H9 (cell line): ENCODE results near the gene GRIP2. TPM values are rescaled to one million over a fixed set of nuclear protein-coding genes. Genes with fewer than 3 reads are reported as not detected.

Source experiments
- DNase-seq: peaks from one replicate; pipeline ENCODE4 v3.0.0-alpha.2; 2017
- H2AFZ ChIP-seq: one replicate; pipeline ENCODE4 v1.6.1; 2013; ENCODE audit warnings: mild to moderate bottlenecking, low read length, control low read depth, moderate library complexity
- H2AK5ac ChIP-seq: 2 replicates; pipeline ENCODE4 v1.6.1; 2013; ENCODE audit warnings: low read length, control low read depth, mixed read lengths; ENCODE audit not compliant: insufficient read length
- H2BK120ac ChIP-seq: one replicate; pipeline ENCODE4 v1.6.1; 2013; ENCODE audit warnings: low read depth, mild to moderate bottlenecking, low read length, control low read depth, inconsistent platforms; ENCODE audit not compliant: poor library complexity, severe bottlenecking
- H2BK12ac ChIP-seq: 2 replicates; pipeline ENCODE4 v1.6.1; 2013; ENCODE audit warnings: low read length, control low read depth, mixed read lengths, low read depth; ENCODE audit not compliant: insufficient read length
- H2BK15ac ChIP-seq: 2 replicates; pipeline ENCODE4 v1.6.1; 2013; ENCODE audit warnings: low read depth, low read length, control low read depth
- H2BK20ac ChIP-seq: one replicate; pipeline ENCODE4 v1.6.1; 2013; ENCODE audit warnings: low read depth, mild to moderate bottlenecking, low read length, control low read depth, inconsistent platforms; ENCODE audit not compliant: poor library complexity, severe bottlenecking
- H2BK5ac ChIP-seq: 2 replicates; pipeline ENCODE4 v1.6.1; 2013; ENCODE audit warnings: low read length, control low read depth, mixed read lengths; ENCODE audit not compliant: insufficient read length
- H3K14ac ChIP-seq: 2 replicates; pipeline ENCODE4 v1.6.1; 2013; ENCODE audit warnings: low read length, control low read depth; ENCODE audit not compliant: insufficient read depth
- H3K18ac ChIP-seq: 2 replicates; pipeline ENCODE4 v1.6.1; 2013; ENCODE audit warnings: low read depth, mild to moderate bottlenecking, mixed read lengths, low read length, control low read depth; ENCODE audit not compliant: insufficient read length
- H3K23ac ChIP-seq: 2 replicates; pipeline ENCODE4 v1.6.1; 2013; ENCODE audit warnings: low read length, control low read depth, mixed read lengths, low read depth; ENCODE audit not compliant: insufficient read length
- H3K23me2 ChIP-seq: 2 replicates; pipeline ENCODE4 v1.6.1; 2013; ENCODE audit warnings: low read depth, mild to moderate bottlenecking, mixed read lengths, low read length, control low read depth; ENCODE audit not compliant: insufficient read length, poor library complexity, severe bottlenecking
- H3K27ac ChIP-seq: 2 replicates; pipeline ENCODE4 v1.5.1; 2013; ENCODE audit warnings: low read length, control low read depth, mixed read lengths, low read depth; ENCODE audit not compliant: insufficient read length
- H3K27me3 ChIP-seq: 2 replicates; pipeline ENCODE4 v1.6.1; 2013; ENCODE audit warnings: low read length, control low read depth, inconsistent platforms; ENCODE audit not compliant: insufficient read depth
- H3K4ac ChIP-seq: 2 replicates; pipeline ENCODE4 v1.6.1; 2013; ENCODE audit warnings: low read depth, mild to moderate bottlenecking, control low read depth, inconsistent platforms, low read length, moderate library complexity
- H3K4me1 ChIP-seq: 2 replicates; pipeline ENCODE4 v1.6.1; 2013; ENCODE audit warnings: low read length, control low read depth, inconsistent platforms; ENCODE audit not compliant: insufficient read depth
- H3K4me2 ChIP-seq: 2 replicates; pipeline ENCODE4 v1.6.1; 2013; ENCODE audit warnings: low read length, control low read depth, mixed read lengths; ENCODE audit not compliant: insufficient read length, insufficient read depth
- H3K56ac ChIP-seq: 2 replicates; pipeline ENCODE4 v1.6.1; 2013; ENCODE audit warnings: low read depth, mild to moderate bottlenecking, mixed read lengths, low read length, control low read depth; ENCODE audit not compliant: insufficient read length
- H3K79me1 ChIP-seq: 2 replicates; pipeline ENCODE4 v1.6.1; 2013; ENCODE audit warnings: low read depth, mild to moderate bottlenecking, moderate library complexity, low read length, control low read depth, inconsistent platforms; ENCODE audit not compliant: insufficient read depth, poor library complexity, severe bottlenecking
- H3K79me2 ChIP-seq: 2 replicates; pipeline ENCODE4 v1.6.1; 2013; ENCODE audit warnings: low read length, control low read depth, inconsistent platforms; ENCODE audit not compliant: insufficient read depth
- H3K9ac ChIP-seq: 2 replicates; pipeline ENCODE4 v1.6.1; 2013; ENCODE audit warnings: low read length, control low read depth, mixed read lengths; ENCODE audit not compliant: insufficient read length; ENCODE audit errors: extremely low read depth
- H3K9me3 ChIP-seq: one replicate; pipeline ENCODE4 v1.6.1; 2013; ENCODE audit warnings: low read depth, low read length, inconsistent platforms; ENCODE audit not compliant: control insufficient read depth
- H3T11ph ChIP-seq: one replicate; pipeline ENCODE4 v1.6.1; 2013; ENCODE audit warnings: mild to moderate bottlenecking, low read length, control low read depth, inconsistent platforms
- H4K20me1 ChIP-seq: one replicate; pipeline ENCODE4 v1.6.1; 2013; ENCODE audit not compliant: control insufficient read depth, insufficient read length, insufficient read depth
- H4K5ac ChIP-seq: 2 replicates; pipeline ENCODE4 v1.6.1; 2013; ENCODE audit warnings: low read depth, mild to moderate bottlenecking, mixed read lengths, low read length, control low read depth; ENCODE audit not compliant: insufficient read length
- H4K8ac ChIP-seq: replicated peaks from 2 replicates; pipeline ENCODE4 v1.6.1; 2013; ENCODE audit warnings: low read length, control low read depth, mixed read lengths, low read depth; ENCODE audit not compliant: insufficient read length
- H4K91ac ChIP-seq: 2 replicates; pipeline ENCODE4 v1.6.1; 2013; ENCODE audit warnings: low read depth, mild to moderate bottlenecking, moderate library complexity, mixed read lengths, low read length, control low read depth; ENCODE audit not compliant: insufficient read length
- H3K27ac Mint-ChIP-seq, 3 experiments: 2 replicates in 2 of 3; 3 replicates in 1 of 3; pipeline ENCODE4 v1.8.0; 2020 to 2021; ENCODE audit warnings: mixed read lengths in 3 of 3, mild to moderate bottlenecking in 1 of 3, moderate library complexity in 1 of 3
- H3K27me3 Mint-ChIP-seq: 2 replicates; pipeline ENCODE4 v1.8.0; 2021; ENCODE audit warnings: low read depth, mild to moderate bottlenecking, moderate library complexity, mixed read lengths
- H3K36me3 Mint-ChIP-seq, 3 experiments: 2 replicates in 2 of 3; 3 replicates in 1 of 3; pipeline ENCODE4 v1.8.0; 2020 to 2021; ENCODE audit warnings: low read depth in 3 of 3, mixed read lengths in 3 of 3; ENCODE audit not compliant: insufficient read depth in 1 of 3
- H3K4me1 Mint-ChIP-seq, 2 experiments: 2 replicates each; pipeline ENCODE4 v1.8.0; 2020; ENCODE audit warnings: mixed read lengths in 2 of 2
- H3K4me3 Mint-ChIP-seq, 2 experiments: 2 replicates in 1 of 2; 3 replicates in 1 of 2; pipeline ENCODE4 v1.8.0; 2020 to 2021; ENCODE audit warnings: mild to moderate bottlenecking in 2 of 2, mixed read lengths in 2 of 2, moderate library complexity in 1 of 2
- H3K9me3 Mint-ChIP-seq, 2 experiments: 2 replicates in 1 of 2; 3 replicates in 1 of 2; pipeline ENCODE4 v1.8.0; 2020; ENCODE audit warnings: mild to moderate bottlenecking in 2 of 2, mixed read lengths in 2 of 2, moderate library complexity in 1 of 2
- CTCF ChIP-seq: fragments of 200-600 bp; sonication (generic); conservative IDR thresholded peaks from 3 replicates; pipeline ENCODE4 v1.8.0; 2021; ENCODE audit warnings: antibody characterized with exemption, mild to moderate bottlenecking
- WGBS: extraction: QIAGEN DNeasy Blood & Tissue Kit; methylation state at CpG from one replicate; pipeline ENCODE4 v1.1.7; 2013; ENCODE audit warnings: missing lambda C conversion rate, low lambda C conversion rate, mixed read lengths; ENCODE audit not compliant: insufficient read length; ENCODE audit errors: extremely low coverage; 5-methylcytosine and 5-hydroxymethylcytosine counted together
- total RNA-seq: library from RNA; stranded (reverse); gene quantifications from 2 replicates; pipeline ENCODE4 v1.2.1, GENCODE V29; 2021

GRIP2 gene
- total RNA-seq, 1 experiment from 2014 or later: 3.1 TPM

DNA sequence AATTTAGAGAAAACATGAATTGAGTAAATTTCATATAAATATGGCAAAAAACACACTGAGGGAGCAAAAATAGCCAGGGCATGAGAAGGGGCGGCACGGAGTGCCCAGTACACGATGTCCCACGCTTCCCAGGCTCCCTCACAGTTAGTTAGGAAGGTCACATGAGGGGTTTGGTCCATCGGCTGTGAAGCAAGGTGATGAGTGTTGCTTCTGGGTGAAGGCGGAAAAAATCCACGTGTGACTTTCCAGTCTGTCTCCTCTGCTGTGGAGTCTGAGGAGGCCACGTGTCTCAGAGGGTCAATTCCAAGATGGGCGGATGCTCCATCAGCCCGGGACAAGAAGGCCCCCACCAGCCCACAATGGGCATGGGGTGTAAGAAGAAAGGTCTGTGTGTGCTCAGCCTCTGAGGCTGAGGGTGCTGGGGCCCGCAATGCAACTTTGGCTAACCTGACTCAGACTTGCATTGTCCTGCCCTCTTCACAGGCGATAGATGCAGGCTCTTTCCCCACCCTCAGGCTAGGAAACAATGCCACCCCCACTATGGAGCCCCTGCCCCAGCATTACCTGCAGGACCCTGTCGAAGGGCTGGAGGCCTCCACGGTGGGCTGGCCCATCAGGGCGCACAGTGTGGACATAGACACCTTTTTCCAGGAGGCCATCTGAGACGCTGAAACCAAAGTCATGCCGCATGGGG is 45.7 kb downstream of the GRIP2 start:
- no peak overlapping the region; the same call in 1 of the 2 replicates for H3K14ac ChIP-seq
- peaks cover 6% of the 10 kb centered on the region in 2 experiments for H3K4me1 Mint-ChIP-seq
- H3K9ac ChIP-seq: no peak overlapping the region
- no peak overlapping the region for H2BK12ac ChIP-seq
- no peak overlapping the region for H2AFZ ChIP-seq
- H3K4me2 ChIP-seq: no peak overlapping the region
- H4K91ac ChIP-seq: no peak overlapping the region
- no peaks in the 10 kb centered on the region for H3K23me2 ChIP-seq
- peaks cover 18% of the 10 kb centered on the region for H3K27me3 Mint-ChIP-seq
- H4K8ac ChIP-seq: no peak overlapping the region
- H2BK120ac ChIP-seq: no peak overlapping the region
- H2BK5ac ChIP-seq: no peak overlapping the region
- H4K5ac ChIP-seq: no peak overlapping the region
- H2AK5ac ChIP-seq: no peak overlapping the region
- no peaks in the 10 kb centered on the region for H3K27me3 ChIP-seq
- no peak overlapping the region for H3K27ac Mint-ChIP-seq
- H3K9me3 ChIP-seq: no peaks in the 10 kb centered on the region
- DNase-seq: no peak
- no peaks in the 10 kb centered on the region for H3K79me2 ChIP-seq
- H2BK20ac ChIP-seq: no peak overlapping the region
- H3K23ac ChIP-seq: no peak overlapping the region
- H3K4me3 Mint-ChIP-seq: no peak overlapping the region
- TF ChIP-seq CTCF: no peak
- H3T11ph ChIP-seq: no peak overlapping the region
- no peak overlapping the region for H3K18ac ChIP-seq
- no peaks in the 10 kb centered on the region for H4K20me1 ChIP-seq
- no peak overlapping the region for H3K27ac ChIP-seq
- H3K4me1 ChIP-seq: no peaks in the 10 kb centered on the region
- no peak overlapping the region for H2BK15ac ChIP-seq
- H3K9me3 Mint-ChIP-seq: no peaks in the 10 kb centered on the region
- no peak overlapping the region for H3K56ac ChIP-seq
- H3K79me1 ChIP-seq: no peaks in the 10 kb centered on the region
- no peak overlapping the region for H3K4ac ChIP-seq
- WGBS: no CpG with 5 or more reads among the region's 17 CpGs
- no peaks in the 10 kb centered on the region; a peak in 1 of 7 replicates for H3K36me3 Mint-ChIP-seq
